ENCODE data around the gene RNU1-3.
"Not testable (repeated sequence)": the region's sequence is repeated elsewhere in the genome, so short reads cannot be mapped to it uniquely, and the experiment has no call there.

GRCh38 chr1:16712984-16713383 is 46.2 kb upstream of the RNU1-3 start:
- not testable (repeated sequence) for TF ChIP-seq CTCF (IDR thresholded peaks at IDR 0.05; ENCODE audit: low read length); EZH2 (IDR thresholded peaks at IDR 0.05; ENCODE audit: borderline replicate concordance, low read length)

Measured in OCI-LY1 (cell line).